ENCODE results near the gene HIF3A.

DNA sequence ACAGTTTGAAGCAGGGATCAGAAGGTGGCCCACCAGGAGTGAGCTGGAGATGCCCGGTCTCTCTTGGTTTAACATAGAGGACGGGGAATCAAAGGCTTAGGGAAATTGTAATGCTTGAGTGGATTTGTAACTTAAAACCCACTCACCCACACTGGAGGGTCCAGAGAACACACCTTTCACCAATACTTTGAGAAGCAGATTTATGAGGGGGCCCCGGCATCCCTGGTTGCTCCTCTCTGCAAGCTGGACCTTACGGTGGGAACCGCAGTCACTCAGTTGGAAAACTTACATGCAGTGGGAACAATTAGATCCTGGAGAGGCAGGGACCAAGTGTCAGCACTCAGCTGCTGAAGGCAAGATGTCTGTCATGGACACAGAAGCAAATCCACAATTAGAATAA is 70.6 kb downstream of the HIF3A start:
- TF ChIP-seq, protein P1, sequence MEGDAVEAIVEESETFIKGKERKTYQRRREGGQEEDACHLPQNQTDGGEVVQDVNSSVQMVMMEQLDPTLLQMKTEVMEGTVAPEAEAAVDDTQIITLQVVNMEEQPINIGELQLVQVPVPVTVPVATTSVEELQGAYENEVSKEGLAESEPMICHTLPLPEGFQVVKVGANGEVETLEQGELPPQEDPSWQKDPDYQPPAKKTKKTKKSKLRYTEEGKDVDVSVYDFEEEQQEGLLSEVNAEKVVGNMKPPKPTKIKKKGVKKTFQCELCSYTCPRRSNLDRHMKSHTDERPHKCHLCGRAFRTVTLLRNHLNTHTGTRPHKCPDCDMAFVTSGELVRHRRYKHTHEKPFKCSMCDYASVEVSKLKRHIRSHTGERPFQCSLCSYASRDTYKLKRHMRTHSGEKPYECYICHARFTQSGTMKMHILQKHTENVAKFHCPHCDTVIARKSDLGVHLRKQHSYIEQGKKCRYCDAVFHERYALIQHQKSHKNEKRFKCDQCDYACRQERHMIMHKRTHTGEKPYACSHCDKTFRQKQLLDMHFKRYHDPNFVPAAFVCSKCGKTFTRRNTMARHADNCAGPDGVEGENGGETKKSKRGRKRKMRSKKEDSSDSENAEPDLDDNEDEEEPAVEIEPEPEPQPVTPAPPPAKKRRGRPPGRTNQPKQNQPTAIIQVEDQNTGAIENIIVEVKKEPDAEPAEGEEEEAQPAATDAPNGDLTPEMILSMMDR (IDR thresholded peaks at IDR 0.05), result no peak
- TF ChIP-seq POLR2A (IDR thresholded peaks at IDR 0.05) (no peak), EP300 (IDR thresholded peaks at IDR 0.05) (no peak)
